Testis (tissue), 3 donors: ENCODE results near the gene PPT2. TPM values are rescaled to one million over a fixed set of nuclear protein-coding genes. Genes with fewer than 3 reads are reported as not detected.
"Not testable (repeated sequence)": the region's sequence is repeated elsewhere in the genome, so short reads cannot be mapped to it uniquely, and the experiment has no call there.

Experiments
- DNase-seq: peaks from one replicate; pipeline ENCODE4 v3.0.0-alpha.2; 2019
- H3K27ac ChIP-seq, 2 donors: fragments of 200-600 bp; sonication (generic); one replicate each; pipeline ENCODE4 v1.5.1; 2019
- H3K27me3 ChIP-seq: fragments of 200-600 bp; sonication (generic); one replicate; pipeline ENCODE4 v1.5.1; 2019
- H3K36me3 ChIP-seq: fragments of 200-600 bp; sonication (generic); one replicate; pipeline ENCODE4 v1.5.1; 2017; ENCODE audit warnings: low read depth; ENCODE audit errors: missing control alignments
- H3K4me1 ChIP-seq: fragments of 200-600 bp; sonication (generic); one replicate; pipeline ENCODE4 v1.5.1; 2019
- H3K4me3 ChIP-seq, 2 donors: fragments of 200-600 bp; sonication (generic); one replicate each; pipeline ENCODE4 v1.5.1; 2017 to 2019
- H3K9me3 ChIP-seq: fragments of 200-600 bp; sonication (generic); one replicate; pipeline ENCODE4 v1.5.1; 2017
- CTCF ChIP-seq, 3 experiments: fragments of 450-650 bp in 2 of 3; fragments of 200-600 bp in 1 of 3; sonication (generic) in 1 of 3; IDR thresholded peaks; one replicate each; pipeline ENCODE4 v1.5.1; 2016 to 2019; ENCODE audit warnings: antibody characterized with exemption in 3 of 3, mild to moderate bottlenecking in 2 of 3, moderate library complexity in 1 of 3
- POLR2A ChIP-seq: fragments of 450-650 bp; IDR thresholded peaks from one replicate; pipeline ENCODE4 v1.6.1; 2017; ENCODE audit warnings: antibody characterized with exemption, mild to moderate bottlenecking, moderate library complexity
- WGBS, 2 donors: methylation state at CpG; one replicate each; pipeline ENCODE4 v1.1.5; 2018; 5-methylcytosine and 5-hydroxymethylcytosine counted together
- intact Hi-C: fragments of 100-400 bp; cut with DNase I; formaldehyde crosslinking; loops from one replicate; pipeline ENCODE4 v1.15.1; 2023; ENCODE audit warnings: low total_unique reads
- microRNA-seq, 2 donors: library from miRNA; unstranded; fragments of <30 nt; microRNA quantifications; one replicate each; pipeline ENCODE4, GENCODE V29; 2016; ENCODE audit warnings: borderline number of aligned reads in 2 of 2, borderline replicate concordance in 1 of 2
- polyA plus RNA-seq: library from polyadenylated mRNA; stranded (reverse); fragments of 350-450 nt; fragmentation: Illumina TruSeq; extraction: RNeasy Lipid Tissue Mini Kit (QIAGEN cat#74804); gene quantifications from one replicate; pipeline ENCODE4 v1.2.3, GENCODE V29; 2014; ENCODE audit warnings: low read depth, low replicate concordance; ENCODE audit not compliant: insufficient read depth
- small RNA-seq, 2 donors: library from RNA; depleted of rRNA; stranded (forward); fragments of <200 nt; gene quantifications; one replicate each; pipeline ENCODE3, GENCODE V24; 2016
- total RNA-seq, 2 donors: library from RNA; depleted of rRNA; stranded (reverse); fragments of >200 nt; gene quantifications; one replicate each; pipeline ENCODE4 v1.2.3, GENCODE V29; 2016

The PPT2 gene
- total and polyA plus RNA-seq, 3 donors from 2014 or later = 18.9 to 92.8 (median 33.9) TPM

- no peak for TF ChIP-seq POLR2A
- TF ChIP-seq CTCF (IDR thresholded peaks at IDR 0.05) = no peak
- intact Hi-C loops = no loop called here
- no peak overlapping the region for H3K4me3 ChIP-seq
- DNase-seq = no peak
- H3K9me3 ChIP-seq = no peaks in the 10 kb centered on the region
- no peaks in the 10 kb centered on the region for H3K27me3 ChIP-seq
- no peaks in the 10 kb centered on the region for H3K4me1 ChIP-seq
- WGBS, 2 donors = 84 to 88% methylated on average over 5 of the region's 5 CpGs
- H3K27ac ChIP-seq = no peak overlapping the region
- no peaks in the 10 kb centered on the region for H3K36me3 ChIP-seq
These were observed 56.3 kb downstream of the PPT2 start for GRCh38 chr6:32210191-32210601.

GRCh38 chr6:32211432-32211831 is 57.5 kb downstream of the PPT2 start:
- H3K27me3 ChIP-seq, DNase-seq, H3K4me3 ChIP-seq, H3K36me3 ChIP-seq, H3K27ac ChIP-seq, intact Hi-C loops, H3K9me3 ChIP-seq, H3K4me1 ChIP-seq: not testable (repeated sequence)
- 88 to 94% methylated on average over 4 of the region's 4 CpGs for WGBS, 2 donors

GRCh38 chr6:32212076-32212760 is 58.3 kb downstream of the PPT2 start:
- DNase-seq = no peak
- Histone ChIP-seq H3K27ac (no peak overlapping the region), H3K9me3 (no peaks in the 10 kb centered on the region), H3K36me3 (no peaks in the 10 kb centered on the region), H3K27me3 (no peaks in the 10 kb centered on the region), H3K4me3 (no peak overlapping the region), H3K4me1 (no peaks in the 10 kb centered on the region)
- TF ChIP-seq CTCF (IDR thresholded peaks at IDR 0.05) = no peak
- TF ChIP-seq POLR2A = no peak
- intact Hi-C loops = no loop called here
- WGBS, 2 donors = 87 to 88% methylated on average over 11 to 12 of the region's 12 CpGs

Small RNAs within 50 kb of the gene (microRNA-seq; reads per million reads assigned to microRNA genes)
- gene MIR6721 = 2.8 to 4.8 reads per million in 2 donors
- 0 reads per million in 2 donors for gene MIR6833

Small RNAs within 50 kb of the gene (small RNA-seq; reads per million reads assigned to genes)
- gene AL662884.1 (0 reads per million in 2 donors), gene MIR6833 (0 reads per million in 2 donors)

Other genes with a start within 250 kb of the PPT2 start
- 1 to 10 TPM; 5.1 to 6.3 TPM for gene C2, start 226.4 kb upstream of the PPT2 start, total RNA-seq
- gene C2, start 226.4 kb upstream of the PPT2 start, polyA plus RNA-seq = 24.8 TPM
- 1 to 10 TPM; 4.8 to 5.8 TPM for gene CFB, start 208.0 kb upstream of the PPT2 start, total RNA-seq
- 38.6 TPM for gene CFB, start 208.0 kb upstream of the PPT2 start, polyA plus RNA-seq
- gene NELFE, start 195.2 kb upstream of the PPT2 start, total RNA-seq = 100 to 1,000 TPM; 181 to 219 TPM
- gene NELFE, start 195.2 kb upstream of the PPT2 start, polyA plus RNA-seq = 292 TPM
- gene SKIC2, start 195.0 kb upstream of the PPT2 start, total RNA-seq = 10 to 100 TPM; 59.2 to 73.0 TPM
- 39.6 TPM for gene SKIC2, start 195.0 kb upstream of the PPT2 start, polyA plus RNA-seq
- 10 to 100 TPM; 43.7 to 59.1 TPM for gene DXO, start 182.0 kb upstream of the PPT2 start, total RNA-seq
- gene DXO, start 182.0 kb upstream of the PPT2 start, polyA plus RNA-seq = 96.6 TPM
- gene C4A, start 172.1 kb upstream of the PPT2 start, total RNA-seq = 100 to 1,000 TPM in 1 of 2 donors, 10 to 100 TPM in 1; 24.6 to 123 TPM
- 114 TPM for gene C4A, start 172.1 kb upstream of the PPT2 start, polyA plus RNA-seq
- 10 to 100 TPM; 21.3 to 96.7 TPM for gene C4B, start 139.3 kb upstream of the PPT2 start, total RNA-seq
- gene C4B, start 139.3 kb upstream of the PPT2 start, polyA plus RNA-seq = 125 TPM
- gene CYP21A2, start 115.7 kb upstream of the PPT2 start, total RNA-seq = 1 to 10 TPM in 1 of 2 donors, under 1 TPM in 1; 0.81 to 1.7 TPM
- 0.96 TPM for gene CYP21A2, start 115.7 kb upstream of the PPT2 start, polyA plus RNA-seq
- 10 to 100 TPM; 42.4 to 44.0 TPM for gene TNXB, start 44.8 kb upstream of the PPT2 start, total RNA-seq
- gene TNXB, start 44.8 kb upstream of the PPT2 start, polyA plus RNA-seq = 78.2 TPM
- 100 to 1,000 TPM; 120 to 138 TPM for gene ATF6B, start 25.9 kb upstream of the PPT2 start, total RNA-seq
- gene ATF6B, start 25.9 kb upstream of the PPT2 start, polyA plus RNA-seq = 76.3 TPM
- gene FKBPL, start 23.9 kb upstream of the PPT2 start, total RNA-seq = 1 to 10 TPM; 7.2 to 9.5 TPM
- 11.6 TPM for gene FKBPL, start 23.9 kb upstream of the PPT2 start, polyA plus RNA-seq
- 1 to 10 TPM; 4.2 to 6.2 TPM for gene PRRT1, start 2.2 kb upstream of the PPT2 start, total RNA-seq
- gene PRRT1, start 2.2 kb upstream of the PPT2 start, polyA plus RNA-seq = 6.1 TPM
- 10 to 100 TPM; 24.3 to 25.7 TPM for gene EGFL8, start 10.5 kb downstream of the PPT2 start, total RNA-seq
- 13.9 TPM for gene EGFL8, start 10.5 kb downstream of the PPT2 start, polyA plus RNA-seq
- 100 to 1,000 TPM; 107 to 115 TPM for gene AGPAT1, start 21.9 kb downstream of the PPT2 start, total RNA-seq
- gene AGPAT1, start 21.9 kb downstream of the PPT2 start, polyA plus RNA-seq = 158 TPM
- gene RNF5, start 24.3 kb downstream of the PPT2 start, total RNA-seq = 10 to 100 TPM; 76.1 to 79.0 TPM
- gene RNF5, start 24.3 kb downstream of the PPT2 start, polyA plus RNA-seq = 67.1 TPM
- 1 to 10 TPM; 5.8 to 8.6 TPM for gene AGER, start 30.1 kb downstream of the PPT2 start, total RNA-seq
- 7.8 TPM for gene AGER, start 30.1 kb downstream of the PPT2 start, polyA plus RNA-seq
- 100 to 1,000 TPM in 1 of 2 donors, 10 to 100 TPM in 1; 97.9 to 111 TPM for gene PBX2, start 36.1 kb downstream of the PPT2 start, total RNA-seq
- gene PBX2, start 36.1 kb downstream of the PPT2 start, polyA plus RNA-seq = 65.0 TPM
- 1 to 10 TPM; 5.4 to 7.7 TPM for gene GPSM3, start 38.5 kb downstream of the PPT2 start, total RNA-seq
- gene GPSM3, start 38.5 kb downstream of the PPT2 start, polyA plus RNA-seq = 11.3 TPM
- 10 to 100 TPM; 15.2 to 26.9 TPM for gene NOTCH4, start 69.9 kb downstream of the PPT2 start, total RNA-seq
- 12.4 TPM for gene NOTCH4, start 69.9 kb downstream of the PPT2 start, polyA plus RNA-seq
- gene TSBP1, start 217.8 kb downstream of the PPT2 start, total RNA-seq = 10 to 100 TPM; 11.8 to 18.4 TPM
- gene TSBP1, start 217.8 kb downstream of the PPT2 start, polyA plus RNA-seq = 21.0 TPM